Kidney (tissue), 14 donors: ENCODE data around the gene LOX. TPM values are rescaled to one million over a fixed set of nuclear protein-coding genes. Genes with fewer than 3 reads are reported as not detected.
A peak's percentile ranks its signal among the peaks of the same experiment; 100 is the strongest.

ENCODE experiments used
- DNase-seq, 5 donors: peaks; one replicate each; pipeline ENCODE4 v3.0.0-alpha.2; 2013 to 2020
- FAIRE-seq: peaks from 2 replicates; lab custom pipeline; 2012; peaks lifted over from hg19 to GRCh38; lab: Jason Lieb, UNC
- H3K27ac ChIP-seq, 2 donors: one replicate each; pipeline ENCODE4 v1.7.0; 2013; ENCODE audit warnings: low read depth in 2 of 2, low read length in 2 of 2, inconsistent platforms in 1 of 2
- H3K27me3 ChIP-seq: one replicate; pipeline ENCODE4 v1.7.1; 2013; ENCODE audit warnings: low read length, inconsistent platforms; ENCODE audit not compliant: control insufficient read depth, insufficient read depth
- H3K36me3 ChIP-seq, 3 donors: one replicate each; pipeline versions ENCODE4 v1.7.0 to v1.7.1; 2013; ENCODE audit warnings: low read length in 3 of 3, control low read depth in 1 of 3, inconsistent platforms in 1 of 3; ENCODE audit not compliant: insufficient read depth in 3 of 3, control insufficient read depth in 2 of 3
- H3K4me1 ChIP-seq, 3 donors: one replicate each; pipeline versions ENCODE4 v1.7.0 to v1.7.1; 2013; ENCODE audit warnings: low read length in 3 of 3, inconsistent platforms in 1 of 3, low read depth in 1 of 3; ENCODE audit not compliant: control insufficient read depth in 2 of 3, insufficient read depth in 2 of 3
- H3K4me3 ChIP-seq, 3 donors: one replicate each; pipeline versions ENCODE4 v1.7.0 to v1.8.1; 2013; ENCODE audit warnings: low read length in 3 of 3, control low read depth in 1 of 3, inconsistent platforms in 1 of 3
- H3K9ac ChIP-seq, 3 donors: one replicate each; pipeline versions ENCODE4 v1.7.0 to v1.7.1; 2013; ENCODE audit warnings: low read length in 3 of 3, control low read depth in 1 of 3, inconsistent platforms in 1 of 3
- H3K9me3 ChIP-seq, 3 donors: one replicate each; pipeline versions ENCODE4 v1.7.0 to v1.7.1; 2013; ENCODE audit warnings: low read length in 3 of 3, control low read depth in 1 of 3, inconsistent platforms in 1 of 3; ENCODE audit not compliant: control insufficient read depth in 2 of 3, insufficient read depth in 1 of 3
- intact Hi-C: fragments of 100-400 bp; cut with DNase I; formaldehyde crosslinking; loops from one replicate; pipeline ENCODE4 v1.11.1; 2022
- polyA plus RNA-seq: library from polyadenylated mRNA; stranded (reverse); fragments of 350-450 nt; fragmentation: Illumina TruSeq; extraction: RNeasy Lipid Tissue Mini Kit (QIAGEN cat#74804); gene quantifications from one replicate; pipeline ENCODE4 v1.2.3, GENCODE V29; 2014; ENCODE audit warnings: low read depth, low replicate concordance; ENCODE audit not compliant: insufficient read depth
- total RNA-seq: library from RNA; stranded (reverse); fragmentation: NEBNext Ultra II Directional; extraction: Animal tissue kit (Norgen Biotek cat#: 25700); gene quantifications from one replicate; pipeline ENCODE4 v1.2.1, GENCODE V29; 2021
- TF ChIP-seq, protein P1 (sequence below): IDR thresholded peaks from 3 replicates; pipeline ENCODE4 v1.5.1; 2012; ENCODE audit warnings: mild to moderate bottlenecking, moderate library complexity, borderline replicate concordance; ENCODE audit not compliant: insufficient read depth; ENCODE audit errors: extremely low read depth
- donor health status: control.
- donor health status: control.
- donor health status: control.
- donor health status: control.
- donor health status: control.
- donor health status: DM: yes; HTN: yes; CAD: no.
- donor health status: Normal renal cell carcinoma (clear cell type).

LOX gene
- total and polyA plus RNA-seq, 2 donors from 2014 or later = 3.4 to 9.2 TPM

DNA sequence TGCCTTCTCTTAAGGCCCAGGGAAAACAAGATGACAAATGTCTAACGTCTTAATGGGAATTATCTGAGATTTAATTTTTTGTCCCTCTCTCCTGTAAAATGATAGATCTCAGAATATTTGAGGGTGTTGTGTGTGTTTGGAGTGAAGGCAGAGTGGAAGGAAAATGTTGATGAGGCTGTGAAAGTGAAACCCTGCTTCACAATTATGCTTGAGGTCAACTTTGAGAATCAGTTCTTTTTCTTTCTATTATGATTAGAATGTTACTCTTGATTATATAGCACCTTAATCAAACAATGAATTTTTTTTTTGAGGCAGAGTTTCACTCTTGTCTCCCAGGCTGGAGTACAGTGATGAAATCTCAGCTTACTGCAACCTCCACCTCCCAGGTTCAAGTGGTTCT lies 5.5 kb upstream of the LOX start:
- no peaks in the 10 kb centered on the region for H3K36me3 ChIP-seq
- no peaks in the 10 kb centered on the region for H3K9me3 ChIP-seq
- TF ChIP-seq, protein P1, sequence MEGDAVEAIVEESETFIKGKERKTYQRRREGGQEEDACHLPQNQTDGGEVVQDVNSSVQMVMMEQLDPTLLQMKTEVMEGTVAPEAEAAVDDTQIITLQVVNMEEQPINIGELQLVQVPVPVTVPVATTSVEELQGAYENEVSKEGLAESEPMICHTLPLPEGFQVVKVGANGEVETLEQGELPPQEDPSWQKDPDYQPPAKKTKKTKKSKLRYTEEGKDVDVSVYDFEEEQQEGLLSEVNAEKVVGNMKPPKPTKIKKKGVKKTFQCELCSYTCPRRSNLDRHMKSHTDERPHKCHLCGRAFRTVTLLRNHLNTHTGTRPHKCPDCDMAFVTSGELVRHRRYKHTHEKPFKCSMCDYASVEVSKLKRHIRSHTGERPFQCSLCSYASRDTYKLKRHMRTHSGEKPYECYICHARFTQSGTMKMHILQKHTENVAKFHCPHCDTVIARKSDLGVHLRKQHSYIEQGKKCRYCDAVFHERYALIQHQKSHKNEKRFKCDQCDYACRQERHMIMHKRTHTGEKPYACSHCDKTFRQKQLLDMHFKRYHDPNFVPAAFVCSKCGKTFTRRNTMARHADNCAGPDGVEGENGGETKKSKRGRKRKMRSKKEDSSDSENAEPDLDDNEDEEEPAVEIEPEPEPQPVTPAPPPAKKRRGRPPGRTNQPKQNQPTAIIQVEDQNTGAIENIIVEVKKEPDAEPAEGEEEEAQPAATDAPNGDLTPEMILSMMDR = no peak
- H3K27me3 ChIP-seq = no peaks in the 10 kb centered on the region
- DNase-seq (no peak), FAIRE-seq (no peak)
- H3K4me3 ChIP-seq = no peak overlapping the region
- intact Hi-C loops = no loop called here
- H3K27ac ChIP-seq = no peak overlapping the region
- no peaks in the 10 kb centered on the region for H3K4me1 ChIP-seq
- H3K9ac ChIP-seq = no peak overlapping the region

DNA sequence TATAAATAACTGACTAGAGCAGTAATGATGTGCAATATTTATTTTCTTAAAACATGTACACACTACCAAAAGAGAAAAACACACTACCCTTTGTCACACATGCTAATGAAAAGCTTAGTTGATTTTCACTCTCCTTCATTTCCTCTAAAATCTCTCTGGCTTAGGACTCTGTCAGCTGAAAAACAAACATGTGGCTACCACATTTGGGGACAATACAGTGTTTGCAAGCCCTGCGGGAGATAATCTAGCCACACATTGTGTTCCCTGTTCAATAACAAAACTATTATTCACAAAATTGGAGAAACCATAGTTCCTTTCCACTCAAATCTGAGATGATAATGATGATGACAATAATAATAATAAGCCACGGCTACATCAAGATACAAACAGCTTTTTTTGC lies 3.5 kb upstream of the LOX start:
- TF ChIP-seq, protein P1 = no peak
- Histone ChIP-seq H3K4me3 (no peak overlapping the region), H3K27ac (no peak overlapping the region), H3K27me3 (no peaks in the 10 kb centered on the region), H3K36me3 (no peaks in the 10 kb centered on the region), H3K9ac (no peak overlapping the region), H3K4me1 (peaks cover 0 to 7% (median 0%) of the 10 kb centered on the region in 3 donors), H3K9me3 (no peaks in the 10 kb centered on the region)
- intact Hi-C loops = no loop called here
- FAIRE-seq (no peak), DNase-seq (no peak)

DNA sequence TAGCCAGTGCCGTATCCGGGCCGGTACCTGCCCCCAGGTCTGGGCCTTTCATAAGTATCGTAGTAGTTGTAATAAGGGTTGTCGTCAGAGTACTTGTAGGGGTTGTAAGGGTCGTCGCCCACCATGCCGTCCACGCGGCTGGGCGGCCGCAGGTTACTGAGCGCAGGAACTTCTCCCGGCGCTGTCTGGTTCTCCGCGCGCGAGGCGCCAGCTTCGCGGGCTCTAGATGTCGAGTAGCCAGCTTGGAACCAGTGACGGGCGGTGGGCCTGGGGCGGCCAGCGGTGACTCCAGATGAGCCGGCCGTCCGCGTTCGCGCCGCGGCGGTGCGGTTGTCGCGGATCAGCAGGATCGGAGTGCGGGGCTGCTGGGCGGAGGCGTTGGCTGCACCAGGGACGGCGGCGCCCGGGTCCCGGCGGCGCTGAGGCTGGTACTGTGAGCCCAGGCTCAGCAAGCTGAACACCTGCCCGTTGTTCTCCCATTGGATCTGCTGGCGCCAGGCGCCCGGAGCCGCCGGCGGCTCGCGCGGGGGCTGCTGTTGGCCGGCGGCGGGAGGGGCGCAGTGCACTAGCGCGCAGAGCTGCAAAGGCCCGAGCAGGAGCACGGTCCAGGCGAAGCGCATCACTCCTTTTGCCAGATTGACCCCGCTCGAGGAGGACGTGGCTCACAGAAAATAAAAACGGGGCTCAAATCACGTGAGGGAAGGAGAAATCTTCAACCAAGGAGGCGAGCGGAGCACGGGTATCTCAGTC lies 518 bp downstream of the LOX start:
- Histone ChIP-seq H3K27me3 (no peaks in the 10 kb centered on the region), H3K9me3 (no peaks in the 10 kb centered on the region), H3K9ac (peak overlapping the region in 2 of 3 donors; percentile 43 to 61), H3K4me1 (peaks cover 0 to 7% (median 0%) of the 10 kb centered on the region in 3 donors), H3K36me3 (peaks cover 0 to 2% (median 0%) of the 10 kb centered on the region in 3 donors), H3K27ac (peak overlapping the region in 1 of 2 donors; percentile 5), H3K4me3 (peak overlapping the region; percentile 71)
- intact Hi-C loops = loop anchor here (10.0 kb wide), 1 partner anchor 113 kb away; the partner anchor contains the start of gene SRFBP1
- TF ChIP-seq, protein P1 = no peak
- peak; percentile 58 to 84 (median 68) for DNase-seq
- FAIRE-seq = no peak
